NB4 (cell line): ENCODE measurements around the gene NWD2.

Experiments used
- CTCF ChIP-seq: IDR thresholded peaks from one replicate; pipeline ENCODE4 v1.5.1; 2012; ENCODE audit warnings: low read depth, low read length
- MAX ChIP-seq: IDR thresholded peaks from 2 replicates; pipeline ENCODE4 v1.6.1; 2011; ENCODE audit warnings: low read depth, low read length
- MYC ChIP-seq: IDR thresholded peaks from 2 replicates; pipeline ENCODE4 v1.6.1; 2011; ENCODE audit warnings: low read depth, low read length
- POLR2A ChIP-seq: IDR thresholded peaks from 2 replicates; pipeline ENCODE4 v1.6.1; 2011; ENCODE audit warnings: mild to moderate bottlenecking; ENCODE audit not compliant: insufficient read length; ENCODE audit errors: extremely low read depth

GRCh38 chr4:37427193-37427592 lies 182.7 kb downstream of the NWD2 start:
- TF ChIP-seq CTCF (no peak), POLR2A (no peak), MAX (no peak), MYC (no peak)
